Measurements from ENCODE around the gene PAX1.

PAX1 gene

DNA sequence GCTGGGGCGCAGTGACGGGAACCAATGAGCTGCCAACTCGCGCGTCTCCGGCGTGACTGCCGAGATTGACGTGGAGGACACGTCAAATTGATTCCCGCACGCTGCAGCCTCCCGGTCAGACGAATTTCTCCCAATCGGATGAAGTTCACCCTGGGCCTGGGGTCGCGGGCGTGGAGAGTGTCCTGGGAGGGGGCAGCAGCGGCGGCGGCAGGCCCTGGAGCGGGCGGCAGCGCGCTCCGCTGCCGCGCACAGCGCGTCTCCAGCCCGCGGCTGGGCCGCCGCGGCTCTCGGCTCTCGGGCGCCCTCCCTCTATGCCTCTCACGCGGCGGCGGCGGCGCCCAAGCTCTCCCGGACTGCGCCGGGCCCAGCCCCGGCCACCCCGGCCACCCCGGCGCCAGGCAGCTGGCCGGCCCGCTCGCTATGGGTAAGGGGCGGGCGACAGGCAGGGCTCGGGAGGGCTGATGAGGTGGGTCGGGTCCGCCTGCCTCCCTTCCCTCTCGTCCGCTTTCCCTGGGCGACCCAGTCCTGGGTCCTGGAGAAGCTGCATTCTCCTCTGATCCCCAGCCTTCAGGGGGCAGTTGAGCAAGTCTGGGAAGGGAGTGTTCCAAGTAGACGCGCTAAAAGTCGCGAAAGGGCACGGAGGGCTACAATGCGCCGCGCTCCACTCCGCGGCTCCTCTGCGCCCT lies at the start of gene PAX1:
PAX1 (plus strand) TSS at position 90 of the 686 bp plus-strand sequence; CDS start at position 139, 49 bp downstream.
- peak within 1 kb of the TSS in 9 of 21 experiments; percentile 1 to 73 (median 43) for H3K27ac ChIP-seq
- peak within 1 kb of the TSS in 6 of 7 experiments; percentile 5 to 37 (median 12) for H3K4me3 ChIP-seq

GRCh38 chr20:21656308-21657067 lies 49.0 kb upstream of the PAX1 start:
- no peak overlapping the region for H3K27ac ChIP-seq
- no peak overlapping the region for H3K4me3 ChIP-seq

- H3K4me3 ChIP-seq: no peak overlapping the region
- no peak overlapping the region for H3K27ac ChIP-seq
Observed at GRCh38 chr20:21661488-21662055, 43.9 kb upstream of the PAX1 start.

GRCh38 chr20:21663465-21663864 lies 42.0 kb upstream of the PAX1 start:
- H3K4me3 ChIP-seq: no peak overlapping the region
- H3K27ac ChIP-seq: no peak overlapping the region

GRCh38 chr20:21665687-21666446 lies 39.6 kb upstream of the PAX1 start:
- Histone ChIP-seq H3K27ac (no peak overlapping the region), H3K4me3 (no peak overlapping the region)

DNA sequence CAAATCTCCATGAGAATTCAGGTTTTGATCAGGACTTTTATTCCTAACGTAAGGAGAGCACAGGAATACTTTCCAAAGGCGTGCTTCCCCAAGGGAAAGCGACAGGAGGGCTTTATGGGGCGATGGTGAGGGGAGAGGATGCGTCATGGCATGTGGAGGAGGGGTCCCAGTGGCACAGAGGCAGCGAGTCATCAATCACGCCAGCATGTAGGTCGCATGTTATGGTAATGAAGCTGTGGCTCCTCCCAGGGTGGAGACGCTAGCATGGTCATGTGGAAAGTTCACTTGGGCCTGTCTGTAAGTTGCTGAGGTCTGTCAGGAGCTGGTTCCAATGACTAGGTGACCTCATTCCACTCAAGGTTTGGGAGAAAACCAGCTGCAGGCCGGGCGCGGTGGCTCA lies 35.3 kb upstream of the PAX1 start:
- Histone ChIP-seq H3K4me3 (no peak overlapping the region), H3K27ac (no peak overlapping the region)

GRCh38 chr20:21670981-21671380 lies 34.5 kb upstream of the PAX1 start:
- no peak overlapping the region for H3K4me3 ChIP-seq
- H3K27ac ChIP-seq: no peak overlapping the region

DNA sequence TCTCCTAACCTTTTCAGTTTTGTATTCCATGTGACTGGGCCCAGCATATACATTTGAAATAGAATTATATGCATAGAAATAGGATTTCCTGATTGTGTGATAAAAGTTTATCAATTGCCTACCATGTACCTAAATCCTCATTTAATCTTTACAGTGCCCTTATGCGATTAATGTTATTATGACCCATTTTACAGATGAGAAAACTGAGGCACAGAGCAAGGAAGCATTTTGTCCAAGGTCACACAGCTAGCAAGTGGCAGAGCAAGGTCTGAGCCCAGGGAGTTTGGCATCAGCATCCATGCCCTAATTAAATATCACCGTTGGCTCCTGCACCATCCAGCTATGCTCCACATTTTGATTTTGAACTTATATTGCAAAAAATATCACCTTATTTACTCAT lies 28.2 kb upstream of the PAX1 start:
- Histone ChIP-seq H3K4me3 (no peak overlapping the region), H3K27ac (no peak overlapping the region)

DNA sequence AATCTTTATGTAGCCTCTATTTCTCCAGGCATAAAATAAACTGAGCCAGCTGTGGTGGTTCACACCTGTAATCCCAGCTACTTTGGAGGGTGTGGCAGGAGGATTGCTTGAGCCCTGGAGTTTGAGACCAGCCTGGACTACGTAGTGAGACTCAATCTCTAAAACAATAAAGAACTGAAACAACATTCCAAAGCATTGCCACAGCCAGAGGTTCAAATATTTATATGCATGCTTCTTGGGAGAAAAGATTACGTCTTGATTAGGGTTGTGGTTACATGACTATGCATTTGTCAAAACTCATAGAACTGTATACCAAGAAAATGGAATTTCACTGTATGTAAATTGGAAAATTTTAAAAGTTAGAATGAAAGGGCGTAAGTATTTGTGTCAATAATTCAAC lies 27.7 kb upstream of the PAX1 start:
- Histone ChIP-seq H3K4me3 (no peak overlapping the region), H3K27ac (no peak overlapping the region)

DNA sequence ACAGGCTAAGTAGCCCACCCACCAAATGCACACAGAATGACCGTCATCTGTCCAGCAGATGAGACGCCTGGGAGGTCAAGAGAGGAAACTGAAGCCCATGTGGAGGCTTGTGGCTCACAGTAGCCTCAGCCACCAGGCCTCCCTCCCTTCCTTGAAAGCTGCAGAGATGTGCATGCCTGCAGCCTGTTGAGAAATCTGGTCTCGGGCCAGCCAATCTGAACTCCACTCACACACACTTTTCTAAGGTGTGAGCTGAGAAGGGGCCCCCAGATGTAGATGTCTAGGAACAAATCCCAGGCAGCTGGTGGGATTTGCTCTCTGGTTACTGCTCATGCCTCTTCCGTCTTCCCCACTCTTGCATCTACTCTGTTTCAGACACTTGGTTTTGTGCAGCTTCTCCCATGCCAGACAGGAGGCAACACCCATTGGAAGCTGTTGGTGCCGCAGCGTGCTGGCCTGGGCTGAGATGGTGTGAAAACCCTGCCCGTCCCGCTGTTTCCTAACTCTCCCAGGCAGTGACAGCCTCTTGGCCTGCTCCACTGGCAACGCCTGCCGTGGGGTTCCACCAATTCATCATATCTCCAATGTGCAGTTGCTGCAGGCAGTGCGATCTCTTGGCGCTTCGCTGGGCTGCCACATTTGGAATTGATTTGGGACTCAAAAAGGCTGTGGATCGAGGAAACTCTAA lies 24.1 kb upstream of the PAX1 start:
- H3K4me3 ChIP-seq: no peak overlapping the region
- peak overlapping the region in 2 of 21 experiments; percentile 60 to 66 for H3K27ac ChIP-seq

GRCh38 chr20:21681922-21682318 lies 23.5 kb upstream of the PAX1 start:
- H3K4me3 ChIP-seq: no peak overlapping the region
- H3K27ac ChIP-seq: peak overlapping the region in 2 of 21 experiments; percentile 60 to 66

DNA sequence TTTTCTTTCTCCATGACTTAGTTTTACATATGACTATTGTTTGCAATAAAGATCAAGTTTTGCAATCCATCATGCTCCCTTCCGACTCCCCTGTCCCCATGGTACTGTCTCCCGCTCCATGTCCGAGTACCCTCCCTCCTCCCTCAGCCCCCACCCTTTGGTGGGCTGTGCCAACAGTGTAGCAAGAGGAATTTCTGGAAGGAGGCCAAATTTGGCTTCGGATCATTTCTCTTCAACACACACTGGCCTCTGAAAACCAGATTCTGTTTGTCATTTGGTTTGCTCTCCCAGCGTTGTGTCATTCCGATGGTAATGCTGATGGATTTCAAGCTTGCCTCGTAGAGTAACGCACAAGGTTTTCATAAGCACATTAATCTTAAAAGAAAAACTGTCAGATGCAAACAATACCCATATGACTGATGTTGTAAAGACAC lies 22.9 kb upstream of the PAX1 start:
- H3K4me3 ChIP-seq: no peak overlapping the region
- no peak overlapping the region for H3K27ac ChIP-seq

DNA sequence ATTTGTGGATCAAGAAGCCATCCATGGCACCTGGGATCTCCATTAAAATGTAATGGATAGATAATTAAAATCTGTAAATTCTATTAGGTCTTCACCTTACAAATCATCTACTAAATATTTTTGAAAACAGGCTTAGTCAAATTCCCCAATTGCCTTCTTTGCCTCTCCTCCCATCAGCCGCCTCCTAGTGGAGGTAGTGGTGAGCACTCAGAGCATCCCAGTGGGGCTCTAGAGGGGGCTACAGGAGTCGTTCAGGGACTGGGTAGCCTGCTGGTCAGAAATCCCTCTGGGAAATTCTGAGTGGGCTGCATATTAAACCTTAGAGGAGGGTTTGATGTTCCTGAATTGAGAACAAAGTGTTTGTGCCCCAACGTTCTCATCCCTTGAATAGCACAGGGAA lies 20.8 kb upstream of the PAX1 start:
- no peak overlapping the region for H3K4me3 ChIP-seq
- H3K27ac ChIP-seq: no peak overlapping the region

DNA sequence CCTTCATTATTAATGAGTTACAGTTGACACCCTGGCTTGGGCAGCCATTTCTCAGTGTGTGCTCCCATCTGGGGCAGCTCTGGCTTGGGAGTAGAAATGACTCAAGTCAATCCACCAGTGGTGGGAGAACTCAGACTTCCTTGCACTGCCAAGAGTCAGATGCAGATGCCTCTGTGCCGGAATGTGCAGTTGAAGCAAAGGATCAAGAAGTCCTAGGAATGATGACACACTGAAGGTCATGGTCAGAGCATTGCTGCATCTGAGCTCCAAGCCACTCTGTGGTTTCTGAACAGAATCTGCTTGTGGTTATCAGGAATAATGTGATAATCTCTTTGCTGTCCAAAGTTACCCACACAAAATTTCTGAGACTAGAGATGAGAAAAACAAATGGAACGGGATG lies 19.5 kb upstream of the PAX1 start:
- no peak overlapping the region for H3K27ac ChIP-seq
- H3K4me3 ChIP-seq: no peak overlapping the region

DNA sequence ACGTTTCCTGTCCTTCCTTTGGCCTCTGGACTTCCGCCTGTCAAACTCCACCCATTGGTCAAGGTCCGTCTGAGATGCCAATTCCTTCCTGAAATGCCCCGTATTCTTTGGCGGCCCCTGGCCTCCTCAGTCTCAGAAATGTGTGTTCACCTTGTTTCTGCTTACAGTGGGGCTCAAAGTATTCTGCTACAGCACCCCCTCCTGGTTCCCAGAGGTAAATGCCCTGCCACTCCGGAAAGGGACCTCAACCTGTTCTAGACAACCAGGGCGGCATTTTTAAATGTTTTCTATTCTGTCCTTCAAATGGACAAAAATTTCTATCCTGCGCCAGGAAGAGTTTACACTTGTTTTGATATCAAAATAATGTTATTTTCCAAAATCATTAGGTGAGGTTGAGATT lies 12.1 kb upstream of the PAX1 start:
- H3K27ac ChIP-seq: no peak overlapping the region
- H3K4me3 ChIP-seq: no peak overlapping the region

- no peak overlapping the region for H3K4me3 ChIP-seq
- H3K27ac ChIP-seq: no peak overlapping the region
Observed at GRCh38 chr20:21698494-21699215, 6.8 kb upstream of the PAX1 start.

GRCh38 chr20:21699216-21699508 lies 6.3 kb upstream of the PAX1 start:
- Histone ChIP-seq H3K4me3 (no peak overlapping the region), H3K27ac (no peak overlapping the region)

- Histone ChIP-seq H3K4me3 (no peak overlapping the region), H3K27ac (no peak overlapping the region)
Observed at GRCh38 chr20:21701171-21701876, 4.1 kb upstream of the PAX1 start.

DNA sequence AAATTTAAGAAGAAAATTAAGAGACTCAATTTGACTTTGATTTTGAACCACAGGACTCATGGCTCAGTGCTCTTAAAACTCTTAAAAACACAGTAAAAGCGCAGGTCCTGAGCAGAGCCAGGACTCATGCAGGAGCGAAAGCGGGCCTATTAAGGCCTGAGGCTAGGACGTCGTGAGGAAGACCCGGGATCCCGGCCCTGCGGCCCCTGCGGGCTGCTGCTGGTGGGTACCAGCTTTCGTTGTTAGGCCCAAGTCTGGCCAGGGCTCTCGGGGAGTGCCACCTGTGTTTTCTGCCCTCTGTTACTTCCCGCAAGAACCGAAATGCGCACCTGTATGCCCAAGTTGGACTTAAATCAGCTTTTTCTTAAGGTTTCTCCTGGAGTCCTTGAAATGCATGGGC lies 3.4 kb upstream of the PAX1 start:
- no peak overlapping the region for H3K27ac ChIP-seq
- H3K4me3 ChIP-seq: no peak overlapping the region

All from skin epidermis (tissue), 12 donors.